Neural crest cell (in vitro differentiated cells): ENCODE data around the gene CRB2. TPM values are rescaled to one million over a fixed set of nuclear protein-coding genes. Genes with fewer than 3 reads are reported as not detected.

Experiments
- DNase-seq: peaks from one replicate; pipeline ENCODE4 v3.0.0; 2021; ENCODE audit warnings: low read depth, mixed read lengths, low spot score
- H3K27ac Mint-ChIP-seq: one replicate; pipeline ENCODE4 v1.8.0; 2021; ENCODE audit warnings: mild to moderate bottlenecking, mixed read lengths; ENCODE audit not compliant: unreplicated experiment
- H3K27me3 Mint-ChIP-seq: 2 replicates; pipeline ENCODE4 v1.8.0; 2021; ENCODE audit warnings: low read depth, mild to moderate bottlenecking, mixed read lengths
- H3K36me3 Mint-ChIP-seq: 2 replicates; pipeline ENCODE4 v1.8.0; 2021; ENCODE audit warnings: low read depth, mild to moderate bottlenecking, mixed read lengths
- H3K4me1 Mint-ChIP-seq: 2 replicates; pipeline ENCODE4 v1.8.0; 2021; ENCODE audit warnings: mixed read lengths
- H3K4me3 Mint-ChIP-seq: one replicate; pipeline ENCODE4 v1.8.0; 2021; ENCODE audit warnings: mild to moderate bottlenecking, mixed read lengths
- H3K9me3 Mint-ChIP-seq: 2 replicates; pipeline ENCODE4 v1.8.0; 2021; ENCODE audit warnings: mixed read lengths
- total RNA-seq: library from RNA; stranded (reverse); gene quantifications from 2 replicates; pipeline ENCODE4 v1.2.1, GENCODE V29; 2021
- TF ChIP-seq, protein P1 (sequence below): fragments of 200-600 bp; sonication (generic); conservative IDR thresholded peaks from 2 replicates; pipeline ENCODE4 v1.5.0; 2021; ENCODE audit warnings: antibody characterized with exemption, mild to moderate bottlenecking

Gene CRB2
- total RNA-seq, 1 donor from 2014 or later: 80.5 TPM

DNA sequence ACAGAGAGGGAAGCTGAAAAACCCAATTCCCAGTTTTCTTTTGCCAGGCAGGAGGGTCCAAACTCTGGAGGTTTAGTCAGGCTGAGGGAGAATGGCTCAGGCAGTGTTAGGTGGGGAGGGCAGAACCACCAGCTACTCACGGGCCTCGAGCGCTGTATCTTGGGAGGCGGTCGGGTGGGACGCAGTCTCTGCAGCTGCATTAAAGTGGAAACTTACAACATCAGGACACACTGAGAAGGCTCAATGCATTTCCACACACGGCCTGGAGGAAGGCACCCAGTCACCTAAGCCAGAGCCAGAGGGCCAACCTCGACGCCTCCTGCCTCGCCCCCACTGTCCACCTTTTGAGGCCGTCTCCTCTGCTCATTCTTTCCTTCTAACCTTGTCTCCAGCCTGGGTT lies 55.6 kb downstream of the CRB2 start:
- TF ChIP-seq, protein P1, sequence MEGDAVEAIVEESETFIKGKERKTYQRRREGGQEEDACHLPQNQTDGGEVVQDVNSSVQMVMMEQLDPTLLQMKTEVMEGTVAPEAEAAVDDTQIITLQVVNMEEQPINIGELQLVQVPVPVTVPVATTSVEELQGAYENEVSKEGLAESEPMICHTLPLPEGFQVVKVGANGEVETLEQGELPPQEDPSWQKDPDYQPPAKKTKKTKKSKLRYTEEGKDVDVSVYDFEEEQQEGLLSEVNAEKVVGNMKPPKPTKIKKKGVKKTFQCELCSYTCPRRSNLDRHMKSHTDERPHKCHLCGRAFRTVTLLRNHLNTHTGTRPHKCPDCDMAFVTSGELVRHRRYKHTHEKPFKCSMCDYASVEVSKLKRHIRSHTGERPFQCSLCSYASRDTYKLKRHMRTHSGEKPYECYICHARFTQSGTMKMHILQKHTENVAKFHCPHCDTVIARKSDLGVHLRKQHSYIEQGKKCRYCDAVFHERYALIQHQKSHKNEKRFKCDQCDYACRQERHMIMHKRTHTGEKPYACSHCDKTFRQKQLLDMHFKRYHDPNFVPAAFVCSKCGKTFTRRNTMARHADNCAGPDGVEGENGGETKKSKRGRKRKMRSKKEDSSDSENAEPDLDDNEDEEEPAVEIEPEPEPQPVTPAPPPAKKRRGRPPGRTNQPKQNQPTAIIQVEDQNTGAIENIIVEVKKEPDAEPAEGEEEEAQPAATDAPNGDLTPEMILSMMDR: no peak
- Mint-ChIP-seq H3K4me1 (peaks cover 32% of the 10 kb centered on the region), H3K9me3 (no peaks in the 10 kb centered on the region), H3K27ac (peak overlapping the region; percentile 35), H3K27me3 (no peaks in the 10 kb centered on the region), H3K4me3 (no peak overlapping the region), H3K36me3 (no peaks in the 10 kb centered on the region)
- DNase-seq: no peak

DNA sequence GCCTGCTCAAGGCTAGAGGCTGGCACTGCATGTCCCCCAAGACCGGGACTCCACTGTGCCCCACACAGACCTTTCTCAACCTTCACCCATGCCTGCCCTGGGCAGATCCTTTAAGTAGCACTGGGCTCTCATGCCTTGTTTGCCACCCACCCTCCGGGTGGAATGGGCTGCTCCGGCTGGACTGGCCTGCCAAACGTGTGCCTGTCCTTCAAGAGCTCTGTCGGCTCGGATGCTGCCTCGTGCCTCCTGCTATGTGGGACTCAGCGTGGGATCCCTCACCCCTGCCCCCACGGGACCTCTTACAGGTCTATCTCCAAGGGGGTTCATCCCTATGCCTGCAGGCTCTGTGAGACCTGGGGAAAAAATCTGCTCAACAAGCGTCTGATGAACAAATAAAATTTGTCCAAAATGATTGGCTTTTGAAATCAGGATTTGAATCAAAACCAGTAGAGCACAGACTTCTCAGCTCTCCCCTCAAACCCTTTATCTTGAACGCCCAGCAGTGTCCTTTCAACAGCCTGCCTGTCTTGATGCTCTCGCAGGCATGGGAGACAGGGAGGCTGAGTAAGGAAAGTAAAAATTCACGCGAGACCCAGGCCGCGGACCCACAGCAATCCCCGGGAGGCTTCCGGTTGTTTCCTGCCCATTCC lies 56.3 kb downstream of the CRB2 start:
- H3K9me3 Mint-ChIP-seq: no peaks in the 10 kb centered on the region
- no peak overlapping the region for H3K4me3 Mint-ChIP-seq
- peak overlapping the region; percentile 35 for H3K27ac Mint-ChIP-seq
- H3K4me1 Mint-ChIP-seq: peaks cover 27% of the 10 kb centered on the region
- TF ChIP-seq, protein P1: no peak
- no peak for DNase-seq
- H3K27me3 Mint-ChIP-seq: no peaks in the 10 kb centered on the region
- no peaks in the 10 kb centered on the region for H3K36me3 Mint-ChIP-seq

DNA sequence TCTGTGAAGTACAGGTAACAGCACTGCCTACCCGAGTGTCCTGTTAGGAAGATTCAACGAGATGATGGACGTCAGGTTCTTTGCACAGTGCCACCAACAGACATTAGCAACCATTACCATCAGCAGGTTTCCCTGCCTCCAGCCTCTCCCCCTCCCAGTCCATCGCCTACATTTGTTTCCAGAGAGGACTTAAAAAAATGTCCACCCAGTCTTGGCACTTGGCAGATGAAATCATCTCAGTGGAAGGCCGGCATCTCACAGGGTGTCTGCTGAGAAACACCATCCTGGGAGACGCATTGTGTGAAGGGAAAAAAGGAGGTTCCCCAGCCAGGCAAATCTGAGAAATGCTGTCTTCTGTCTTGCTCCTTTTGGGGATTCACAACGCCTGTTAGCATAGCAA lies 58.2 kb downstream of the CRB2 start:
- Mint-ChIP-seq H3K4me1 (peaks cover 32% of the 10 kb centered on the region), H3K9me3 (no peaks in the 10 kb centered on the region), H3K27me3 (no peaks in the 10 kb centered on the region), H3K36me3 (no peaks in the 10 kb centered on the region), H3K27ac (no peak overlapping the region), H3K4me3 (peak overlapping the region; percentile 5)
- TF ChIP-seq, protein P1: no peak
- DNase-seq: no peak

DNA sequence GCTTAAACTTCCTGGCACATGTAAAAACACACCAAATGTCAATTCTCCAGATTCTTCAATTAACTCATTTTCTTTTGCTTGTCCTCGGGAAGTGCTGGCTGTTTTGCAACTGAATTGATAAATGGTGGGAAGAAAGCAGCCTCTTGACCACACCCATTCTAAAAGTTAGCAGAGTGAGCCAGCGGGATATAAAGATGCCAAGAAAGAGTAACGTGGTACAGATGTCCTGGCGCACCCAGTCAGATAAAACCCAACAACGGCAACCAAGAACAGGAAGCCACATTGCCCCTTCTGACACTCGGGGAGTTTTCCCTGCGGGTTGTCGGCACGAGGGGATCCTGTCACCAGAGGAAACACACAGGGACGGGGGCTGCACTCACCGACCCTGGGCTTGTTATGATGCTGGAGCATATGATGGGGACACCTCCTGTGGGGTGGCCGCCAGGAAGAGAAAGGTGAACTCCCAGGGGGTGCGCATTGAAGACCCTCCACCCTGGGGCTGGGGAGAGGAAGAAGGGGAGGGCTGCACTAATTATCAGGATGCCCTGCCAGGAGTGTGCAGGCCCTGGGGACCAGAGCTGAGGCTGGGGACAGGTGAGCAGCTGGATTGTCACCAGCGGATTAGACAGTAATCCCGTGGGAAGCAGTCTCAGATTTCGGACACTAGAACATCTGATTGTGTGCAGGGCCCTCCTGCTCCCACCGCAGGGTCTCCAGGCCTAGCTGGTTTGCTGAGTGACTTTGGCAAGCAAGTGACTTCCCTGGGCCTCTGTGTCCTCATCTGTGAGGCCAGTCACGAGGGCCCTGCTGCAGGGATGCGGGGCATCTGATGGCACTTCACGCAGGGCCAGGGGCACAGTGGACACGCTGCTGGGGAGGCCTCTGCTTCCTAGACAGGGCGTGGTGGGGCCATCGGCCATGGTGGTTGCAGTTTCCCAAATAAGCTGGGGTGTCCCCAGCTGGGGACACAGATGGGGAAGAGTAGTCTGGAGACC lies 59.2 kb downstream of the CRB2 start:
- Mint-ChIP-seq H3K27me3 (no peaks in the 10 kb centered on the region), H3K27ac (no peak overlapping the region), H3K4me1 (peaks cover 42% of the 10 kb centered on the region), H3K36me3 (no peaks in the 10 kb centered on the region), H3K9me3 (no peaks in the 10 kb centered on the region), H3K4me3 (no peak overlapping the region)
- no peak for DNase-seq
- TF ChIP-seq, protein P1: no peak

DNA sequence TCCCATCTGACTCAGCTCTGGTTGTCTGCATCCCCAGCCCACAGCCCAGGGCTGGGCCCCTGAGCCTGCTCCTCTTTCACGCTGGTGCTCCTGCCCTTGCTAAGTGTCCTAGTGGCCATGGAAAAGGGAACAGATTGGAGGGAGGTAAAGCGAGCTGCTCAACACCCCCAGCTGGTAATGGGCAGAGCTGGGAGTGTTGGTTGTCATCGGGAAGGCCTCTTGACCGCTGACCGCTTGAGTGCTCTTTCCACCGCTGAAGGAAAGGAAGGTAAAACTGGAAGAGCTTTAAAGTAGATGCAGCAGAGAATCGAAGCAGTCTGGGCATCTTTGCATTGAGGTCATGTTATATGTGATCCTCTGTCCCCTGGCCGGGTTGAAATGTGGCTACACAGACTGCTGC lies 60.2 kb downstream of the CRB2 start:
- H3K9me3 Mint-ChIP-seq: no peaks in the 10 kb centered on the region
- H3K27ac Mint-ChIP-seq: no peak overlapping the region
- DNase-seq: no peak
- H3K27me3 Mint-ChIP-seq: no peaks in the 10 kb centered on the region
- no peak overlapping the region for H3K4me3 Mint-ChIP-seq
- H3K36me3 Mint-ChIP-seq: no peaks in the 10 kb centered on the region
- TF ChIP-seq, protein P1: no peak
- peaks cover 52% of the 10 kb centered on the region for H3K4me1 Mint-ChIP-seq
